Measurements from ENCODE around the gene SIDT1.

Gene SIDT1

DNA sequence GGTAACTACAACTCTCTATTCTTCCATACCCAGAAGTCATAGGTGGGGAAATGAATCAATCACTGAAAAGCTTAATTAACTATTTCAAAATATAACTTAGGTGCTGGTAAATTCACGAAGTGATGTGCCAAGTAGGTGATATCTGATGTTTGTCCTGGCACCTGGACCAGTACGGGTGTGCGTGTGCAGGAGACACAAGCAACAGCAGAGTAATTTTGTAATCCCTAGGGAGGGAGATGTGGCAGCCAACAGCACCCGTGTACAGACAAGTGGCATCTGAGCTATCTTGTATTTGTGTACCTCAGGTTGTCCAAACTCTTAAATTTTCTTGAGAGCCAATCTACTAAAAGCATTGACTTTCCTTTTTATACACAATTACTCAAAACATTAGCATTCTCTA, 141.2 kb downstream of the SIDT1 start:
- DNase-seq (no peak), ATAC-seq (replicated peaks) (peak; percentile 42 to 57)
- Mint-ChIP-seq H3K4me3 (no peak overlapping the region), H3K36me3 (peaks cover 42 to 54% of the 10 kb centered on the region in 2 donors), H3K9me3 (peaks cover 13 to 15% of the 10 kb centered on the region in 2 donors), H3K27ac (no peak overlapping the region), H3K4me1 (peaks cover 20 to 51% of the 10 kb centered on the region in 2 donors), H3K27me3 (no peaks in the 10 kb centered on the region)

DNA sequence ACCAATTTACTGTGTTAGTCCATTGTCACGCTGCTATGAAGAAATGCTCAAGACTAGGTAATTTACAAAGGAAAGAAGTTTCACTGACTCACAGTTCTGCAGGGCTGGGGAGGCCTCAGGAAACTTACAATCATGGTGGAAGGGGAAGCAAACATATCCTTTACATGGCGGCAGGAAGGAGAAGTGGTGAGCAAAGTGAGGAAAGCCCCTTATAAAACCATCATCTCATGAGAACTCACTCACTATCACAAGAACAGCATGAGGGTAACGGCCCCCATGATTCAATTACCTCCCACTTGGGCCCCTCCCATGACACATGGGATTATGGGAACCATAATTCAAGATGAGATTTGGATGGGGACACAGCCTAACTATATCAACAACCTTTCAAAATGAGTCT, 143.9 kb downstream of the SIDT1 start:
- H3K27ac Mint-ChIP-seq: peak overlapping the region; percentile 90
- DNase-seq: no peak
- peaks cover 19 to 36% of the 10 kb centered on the region in 2 donors for H3K4me1 Mint-ChIP-seq
- H3K36me3 Mint-ChIP-seq: peaks cover 38 to 41% of the 10 kb centered on the region in 2 donors
- H3K9me3 Mint-ChIP-seq: peaks cover 13 to 15% of the 10 kb centered on the region in 2 donors
- ATAC-seq (replicated peaks): peak; percentile 52 to 72
- H3K27me3 Mint-ChIP-seq: no peaks in the 10 kb centered on the region
- H3K4me3 Mint-ChIP-seq: no peak overlapping the region

DNA sequence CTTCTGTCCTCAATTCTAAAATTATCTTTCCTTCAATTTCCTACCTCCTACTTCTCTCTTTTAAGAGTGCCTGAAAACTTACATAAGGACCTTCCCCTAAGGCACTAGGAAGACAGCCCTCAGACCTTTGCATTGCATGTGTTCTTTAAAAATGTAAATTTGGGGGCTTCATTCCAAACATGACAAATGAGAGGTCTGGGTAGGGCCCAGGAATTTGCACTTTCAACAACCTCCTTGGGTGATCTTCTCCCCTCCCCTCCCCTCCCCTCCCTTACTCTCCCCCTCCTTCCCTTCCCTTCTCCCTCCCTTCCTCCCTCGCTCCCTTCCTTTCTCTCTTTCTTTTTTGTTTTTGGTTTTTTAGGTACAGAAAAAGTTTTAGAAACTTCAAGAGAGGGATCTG, 145.4 kb downstream of the SIDT1 start:
- no peak for ATAC-seq (replicated peaks)
- H3K27me3 Mint-ChIP-seq: no peaks in the 10 kb centered on the region
- no peak overlapping the region for H3K4me3 Mint-ChIP-seq
- H3K27ac Mint-ChIP-seq: peak overlapping the region; percentile 81
- peaks cover 19 to 30% of the 10 kb centered on the region in 2 donors for H3K4me1 Mint-ChIP-seq
- H3K36me3 Mint-ChIP-seq: peaks cover 28 to 38% of the 10 kb centered on the region in 2 donors
- peaks cover 13 to 15% of the 10 kb centered on the region in 2 donors for H3K9me3 Mint-ChIP-seq
- DNase-seq: no peak

DNA sequence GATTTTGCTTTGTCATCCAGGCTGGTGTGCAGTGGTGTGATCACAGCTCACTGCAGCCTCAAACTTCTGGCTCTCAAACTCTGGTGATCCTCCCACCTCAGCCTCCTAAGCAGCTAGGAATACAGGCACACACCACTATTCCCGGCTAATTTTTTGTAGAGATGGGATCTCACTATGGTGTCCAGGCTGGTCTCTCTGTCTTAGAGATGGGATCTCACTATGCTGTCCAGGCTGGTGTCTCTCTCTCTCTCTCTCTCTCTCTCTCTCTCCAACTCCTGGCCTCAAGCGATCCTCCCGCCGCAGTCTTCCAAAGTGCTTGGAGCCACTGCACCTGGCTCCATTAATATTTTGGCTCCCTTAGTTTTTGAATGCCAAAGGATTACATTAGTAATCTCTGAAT, 146.4 kb downstream of the SIDT1 start:
- H3K9me3 Mint-ChIP-seq: peaks cover 13 to 15% of the 10 kb centered on the region in 2 donors
- H3K4me3 Mint-ChIP-seq: no peak overlapping the region
- H3K27ac Mint-ChIP-seq: peak overlapping the region; percentile 63
- H3K4me1 Mint-ChIP-seq: peaks cover 19 to 30% of the 10 kb centered on the region in 2 donors
- no peak for DNase-seq
- no peaks in the 10 kb centered on the region for H3K27me3 Mint-ChIP-seq
- ATAC-seq (replicated peaks): no peak
- H3K36me3 Mint-ChIP-seq: peaks cover 29 to 42% of the 10 kb centered on the region in 2 donors
